Liver (tissue), 9 donors: ENCODE measurements around the gene PTPN18. TPM values are rescaled to one million over a fixed set of nuclear protein-coding genes. Genes with fewer than 3 reads are reported as not detected.

ENCODE experiments used
- DNase-seq: peaks from one replicate; pipeline ENCODE4 v3.0.0-alpha.2; 2017; ENCODE audit warnings: low spot score
- H3K27ac ChIP-seq, 2 donors: one replicate each; pipeline ENCODE4 v1.7.0; 2013; ENCODE audit warnings: inconsistent platforms in 2 of 2, low read length in 2 of 2, control low read depth in 1 of 2, low read depth in 1 of 2, mild to moderate bottlenecking in 1 of 2
- H3K27me3 ChIP-seq, 4 donors: one replicate each; pipeline versions ENCODE4 v1.6.1 to v1.7.0; 2013; ENCODE audit warnings: low read length in 3 of 4, inconsistent platforms in 1 of 4, mild to moderate bottlenecking in 1 of 4, moderate library complexity in 1 of 4; ENCODE audit not compliant: control insufficient read depth in 4 of 4, insufficient read depth in 4 of 4
- H3K36me3 ChIP-seq, 4 donors: one replicate each; pipeline versions ENCODE4 v1.6.1 to v1.7.0; 2013; ENCODE audit warnings: low read length in 3 of 4, mild to moderate bottlenecking in 3 of 4, low read depth in 1 of 4, moderate library complexity in 1 of 4; ENCODE audit not compliant: control insufficient read depth in 4 of 4, insufficient read depth in 3 of 4
- H3K4me1 ChIP-seq, 4 donors: one replicate each; pipeline versions ENCODE4 v1.6.1 to v1.7.0; 2013; ENCODE audit warnings: low read length in 3 of 4, mild to moderate bottlenecking in 3 of 4, moderate library complexity in 1 of 4; ENCODE audit not compliant: control insufficient read depth in 4 of 4, insufficient read depth in 4 of 4
- H3K4me3 ChIP-seq, 3 donors: one replicate each; pipeline versions ENCODE4 v1.6.1 to v1.7.0; 2013; ENCODE audit warnings: low read length in 3 of 3, control low read depth in 1 of 3, low read depth in 1 of 3, mild to moderate bottlenecking in 1 of 3
- H3K9ac ChIP-seq, 2 donors: one replicate each; pipeline ENCODE4 v1.7.0; 2013; ENCODE audit warnings: low read length in 2 of 2, mild to moderate bottlenecking in 2 of 2, moderate library complexity in 2 of 2, control low read depth in 1 of 2, low read depth in 1 of 2
- H3K9me3 ChIP-seq, 4 donors: one replicate each; pipeline versions ENCODE4 v1.6.1 to v1.7.0; 2013; ENCODE audit warnings: low read length in 3 of 4; ENCODE audit not compliant: control insufficient read depth in 4 of 4
- EGR1 ChIP-seq, 2 donors: IDR thresholded peaks; 2 replicates each; pipeline ENCODE4 v1.6.1; 2016 to 2018; ENCODE audit warnings: antibody characterized with exemption in 2 of 2, low read depth in 2 of 2
- FOXA1 ChIP-seq: IDR thresholded peaks from 2 replicates; pipeline ENCODE4 v1.6.1; 2016; ENCODE audit warnings: antibody characterized with exemption
- GABPA ChIP-seq, 2 donors: IDR thresholded peaks in 1 of 2; conservative IDR thresholded peaks in 1 of 2; 2 replicates each; pipeline ENCODE4 v1.6.1; 2016; ENCODE audit warnings: antibody characterized with exemption in 2 of 2, mild to moderate bottlenecking in 1 of 2, moderate library complexity in 1 of 2
- HNF4G ChIP-seq: IDR thresholded peaks from 2 replicates; pipeline ENCODE4 v1.6.1; 2016; ENCODE audit warnings: antibody characterized with exemption
- JUND ChIP-seq, 2 donors: IDR thresholded peaks; 2 replicates each; pipeline ENCODE4 v1.6.1; 2016; ENCODE audit warnings: antibody characterized with exemption in 2 of 2
- NR2F2 ChIP-seq: IDR thresholded peaks from 2 replicates; pipeline ENCODE4 v1.6.1; 2016; ENCODE audit warnings: antibody characterized with exemption
- RAD21 ChIP-seq, 2 donors: IDR thresholded peaks; 2 replicates each; pipeline ENCODE4 v1.6.1; 2016; ENCODE audit warnings: antibody characterized with exemption in 2 of 2, mild to moderate bottlenecking in 2 of 2
- SP1 ChIP-seq: IDR thresholded peaks from 2 replicates; pipeline ENCODE4 v1.6.1; 2018; ENCODE audit warnings: antibody characterized with exemption, mild to moderate bottlenecking
- TAF1 ChIP-seq: conservative IDR thresholded peaks from 2 replicates; pipeline ENCODE4 v1.6.1; 2016; ENCODE audit warnings: antibody characterized with exemption, mild to moderate bottlenecking
- WGBS: extraction: QIAGEN DNeasy Blood & Tissue Kit; methylation state at CpG from one replicate; pipeline ENCODE4 v1.1.7; 2013; 5-methylcytosine and 5-hydroxymethylcytosine counted together
- polyA plus RNA-seq, 2 donors: library from polyadenylated mRNA; stranded (reverse) in 1 of 2; unstranded in 1 of 2; fragments of 200-250 nt in 1 of 2; fragments of >200 nt in 1 of 2; fragmentation: Nextera tagmentation in 1 of 2; extraction: Ambion mirVana in 1 of 2; gene quantifications; one replicate each; pipeline versions ENCODE4 v1.2.1 to v1.2.3, GENCODE V29; 2013 to 2015
- total RNA-seq, 2 donors: library from RNA; depleted of rRNA; stranded (reverse); fragments of >200 nt; gene quantifications; one replicate each; pipeline ENCODE4 v1.2.3, GENCODE V29; 2014
- TF ChIP-seq, protein P1 (sequence below): IDR thresholded peaks from 2 replicates; pipeline ENCODE4 v1.6.1; 2016; ENCODE audit warnings: antibody characterized with exemption
- TF ChIP-seq, protein P2 (sequence below): IDR thresholded peaks from 2 replicates; pipeline ENCODE4 v1.6.1; 2016; ENCODE audit warnings: antibody characterized with exemption, mild to moderate bottlenecking
- TF ChIP-seq, protein P3 (sequence below): fragments of 150-350 bp; IDR thresholded peaks from 2 replicates; pipeline ENCODE4 v1.5.1; 2017; ENCODE audit warnings: improper control_type of control experiment, low read depth, low read length; ENCODE audit not compliant: missing input control
- TF ChIP-seq, protein P4 (sequence below): IDR thresholded peaks from 2 replicates; pipeline ENCODE4 v1.6.1; 2016; ENCODE audit warnings: antibody characterized with exemption
- TF ChIP-seq, protein P5 (sequence below): IDR thresholded peaks from 2 replicates; pipeline ENCODE4 v1.6.1; 2016; ENCODE audit warnings: antibody characterized with exemption
- donor health status: healthy.
- donor health status: healthy.
- donor health status: healthy.
- donor health status: healthy.
- donor health status: healthy.

Gene PTPN18
- total and polyA plus RNA-seq, 4 donors = 14.0 to 28.6 (median 16.7) TPM

DNA sequence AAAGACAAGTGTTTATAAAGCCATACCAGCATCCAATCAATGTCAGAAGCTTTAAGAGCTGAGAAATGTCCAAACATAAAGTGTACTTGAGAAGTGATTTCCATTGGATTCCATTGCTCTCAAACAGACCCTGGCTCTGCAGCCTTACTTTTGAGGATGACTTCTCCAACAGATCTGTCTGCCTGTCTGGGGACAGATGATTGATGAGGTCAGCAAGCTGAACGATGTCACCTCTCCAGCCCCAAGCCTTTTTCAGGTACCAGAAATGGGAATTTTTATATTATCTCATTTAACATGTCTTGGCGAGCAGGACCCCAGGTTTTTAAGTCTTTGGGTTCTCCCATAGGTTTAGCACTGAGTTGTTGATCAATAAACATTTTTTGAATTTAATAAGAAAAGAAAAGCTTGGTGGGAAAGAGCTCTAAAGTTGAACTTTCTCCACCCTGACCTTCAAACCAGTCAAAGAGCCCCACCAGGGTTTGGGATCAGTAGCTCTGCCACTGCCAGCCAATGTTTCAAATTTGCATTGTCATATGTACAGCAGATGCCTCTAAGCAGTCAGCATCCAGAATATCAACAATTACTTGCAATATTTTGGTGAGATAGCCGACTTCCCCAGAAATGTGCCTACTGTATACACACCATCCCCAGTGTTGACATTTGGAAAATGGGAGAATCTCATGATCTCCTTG is 22.5 kb downstream of the PTPN18 start:
- no peak for DNase-seq
- 95% methylated on average over 3 of the region's 3 CpGs for WGBS
- Histone ChIP-seq H3K27me3 (no peaks in the 10 kb centered on the region), H3K9ac (no peak overlapping the region), H3K9me3 (no peaks in the 10 kb centered on the region), H3K4me1 (peaks cover 0 to 6% (median 5%) of the 10 kb centered on the region in 4 donors), H3K27ac (no peak overlapping the region), H3K36me3 (no peaks in the 10 kb centered on the region), H3K4me3 (no peak overlapping the region)
- TF ChIP-seq, protein P1, sequence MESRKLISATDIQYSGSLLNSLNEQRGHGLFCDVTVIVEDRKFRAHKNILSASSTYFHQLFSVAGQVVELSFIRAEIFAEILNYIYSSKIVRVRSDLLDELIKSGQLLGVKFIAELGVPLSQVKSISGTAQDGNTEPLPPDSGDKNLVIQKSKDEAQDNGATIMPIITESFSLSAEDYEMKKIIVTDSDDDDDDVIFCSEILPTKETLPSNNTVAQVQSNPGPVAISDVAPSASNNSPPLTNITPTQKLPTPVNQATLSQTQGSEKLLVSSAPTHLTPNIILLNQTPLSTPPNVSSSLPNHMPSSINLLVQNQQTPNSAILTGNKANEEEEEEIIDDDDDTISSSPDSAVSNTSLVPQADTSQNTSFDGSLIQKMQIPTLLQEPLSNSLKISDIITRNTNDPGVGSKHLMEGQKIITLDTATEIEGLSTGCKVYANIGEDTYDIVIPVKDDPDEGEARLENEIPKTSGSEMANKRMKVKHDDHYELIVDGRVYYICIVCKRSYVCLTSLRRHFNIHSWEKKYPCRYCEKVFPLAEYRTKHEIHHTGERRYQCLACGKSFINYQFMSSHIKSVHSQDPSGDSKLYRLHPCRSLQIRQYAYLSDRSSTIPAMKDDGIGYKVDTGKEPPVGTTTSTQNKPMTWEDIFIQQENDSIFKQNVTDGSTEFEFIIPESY = no peak

DNA sequence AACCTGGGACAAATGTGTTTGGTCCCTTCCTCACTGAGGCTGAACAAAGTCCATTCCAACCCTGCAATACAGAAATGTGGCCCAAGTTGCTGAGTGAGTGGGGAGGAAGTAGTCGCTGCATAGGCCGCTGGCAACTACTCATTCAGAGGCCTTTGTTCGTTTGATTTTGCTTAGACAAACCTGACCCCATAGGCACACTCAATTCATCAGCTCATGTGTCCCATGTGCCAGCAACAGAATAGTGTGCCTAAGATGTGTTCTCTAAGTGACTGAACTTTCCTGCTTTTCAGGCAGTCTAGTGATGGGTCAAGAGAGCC is 23.0 kb downstream of the PTPN18 start:
- Histone ChIP-seq H3K27me3 (no peaks in the 10 kb centered on the region), H3K27ac (no peak overlapping the region), H3K9ac (no peak overlapping the region), H3K9me3 (no peaks in the 10 kb centered on the region), H3K4me3 (no peak overlapping the region), H3K4me1 (peaks cover 0 to 6% (median 5%) of the 10 kb centered on the region in 4 donors), H3K36me3 (no peaks in the 10 kb centered on the region)
- DNase-seq = no peak
- 92% methylated on average over 3 of the region's 3 CpGs for WGBS
- TF ChIP-seq NR2F2 = no peak
- TF ChIP-seq SP1 = no peak
- no peak for TF ChIP-seq TAF1
- TF ChIP-seq RAD21 (IDR thresholded peaks at IDR 0.05) = no peak
- TF ChIP-seq JUND (IDR thresholded peaks at IDR 0.05) = no peak
- TF ChIP-seq, protein P2, sequence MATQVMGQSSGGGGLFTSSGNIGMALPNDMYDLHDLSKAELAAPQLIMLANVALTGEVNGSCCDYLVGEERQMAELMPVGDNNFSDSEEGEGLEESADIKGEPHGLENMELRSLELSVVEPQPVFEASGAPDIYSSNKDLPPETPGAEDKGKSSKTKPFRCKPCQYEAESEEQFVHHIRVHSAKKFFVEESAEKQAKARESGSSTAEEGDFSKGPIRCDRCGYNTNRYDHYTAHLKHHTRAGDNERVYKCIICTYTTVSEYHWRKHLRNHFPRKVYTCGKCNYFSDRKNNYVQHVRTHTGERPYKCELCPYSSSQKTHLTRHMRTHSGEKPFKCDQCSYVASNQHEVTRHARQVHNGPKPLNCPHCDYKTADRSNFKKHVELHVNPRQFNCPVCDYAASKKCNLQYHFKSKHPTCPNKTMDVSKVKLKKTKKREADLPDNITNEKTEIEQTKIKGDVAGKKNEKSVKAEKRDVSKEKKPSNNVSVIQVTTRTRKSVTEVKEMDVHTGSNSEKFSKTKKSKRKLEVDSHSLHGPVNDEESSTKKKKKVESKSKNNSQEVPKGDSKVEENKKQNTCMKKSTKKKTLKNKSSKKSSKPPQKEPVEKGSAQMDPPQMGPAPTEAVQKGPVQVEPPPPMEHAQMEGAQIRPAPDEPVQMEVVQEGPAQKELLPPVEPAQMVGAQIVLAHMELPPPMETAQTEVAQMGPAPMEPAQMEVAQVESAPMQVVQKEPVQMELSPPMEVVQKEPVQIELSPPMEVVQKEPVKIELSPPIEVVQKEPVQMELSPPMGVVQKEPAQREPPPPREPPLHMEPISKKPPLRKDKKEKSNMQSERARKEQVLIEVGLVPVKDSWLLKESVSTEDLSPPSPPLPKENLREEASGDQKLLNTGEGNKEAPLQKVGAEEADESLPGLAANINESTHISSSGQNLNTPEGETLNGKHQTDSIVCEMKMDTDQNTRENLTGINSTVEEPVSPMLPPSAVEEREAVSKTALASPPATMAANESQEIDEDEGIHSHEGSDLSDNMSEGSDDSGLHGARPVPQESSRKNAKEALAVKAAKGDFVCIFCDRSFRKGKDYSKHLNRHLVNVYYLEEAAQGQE = no peak
- TF ChIP-seq, protein P3, sequence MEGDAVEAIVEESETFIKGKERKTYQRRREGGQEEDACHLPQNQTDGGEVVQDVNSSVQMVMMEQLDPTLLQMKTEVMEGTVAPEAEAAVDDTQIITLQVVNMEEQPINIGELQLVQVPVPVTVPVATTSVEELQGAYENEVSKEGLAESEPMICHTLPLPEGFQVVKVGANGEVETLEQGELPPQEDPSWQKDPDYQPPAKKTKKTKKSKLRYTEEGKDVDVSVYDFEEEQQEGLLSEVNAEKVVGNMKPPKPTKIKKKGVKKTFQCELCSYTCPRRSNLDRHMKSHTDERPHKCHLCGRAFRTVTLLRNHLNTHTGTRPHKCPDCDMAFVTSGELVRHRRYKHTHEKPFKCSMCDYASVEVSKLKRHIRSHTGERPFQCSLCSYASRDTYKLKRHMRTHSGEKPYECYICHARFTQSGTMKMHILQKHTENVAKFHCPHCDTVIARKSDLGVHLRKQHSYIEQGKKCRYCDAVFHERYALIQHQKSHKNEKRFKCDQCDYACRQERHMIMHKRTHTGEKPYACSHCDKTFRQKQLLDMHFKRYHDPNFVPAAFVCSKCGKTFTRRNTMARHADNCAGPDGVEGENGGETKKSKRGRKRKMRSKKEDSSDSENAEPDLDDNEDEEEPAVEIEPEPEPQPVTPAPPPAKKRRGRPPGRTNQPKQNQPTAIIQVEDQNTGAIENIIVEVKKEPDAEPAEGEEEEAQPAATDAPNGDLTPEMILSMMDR = no peak
- TF ChIP-seq, protein P4, sequence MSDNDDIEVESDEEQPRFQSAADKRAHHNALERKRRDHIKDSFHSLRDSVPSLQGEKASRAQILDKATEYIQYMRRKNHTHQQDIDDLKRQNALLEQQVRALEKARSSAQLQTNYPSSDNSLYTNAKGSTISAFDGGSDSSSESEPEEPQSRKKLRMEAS = no peak
- TF ChIP-seq GABPA (IDR thresholded peaks at IDR 0.05 in 1 of 2, conservative IDR thresholded peaks at IDR 0.05 in 1 of 2) = no peak
- no peak for TF ChIP-seq FOXA1
- no peak for TF ChIP-seq EGR1 (IDR thresholded peaks at IDR 0.05; ENCODE audit: low read depth in 2 of 2)
- TF ChIP-seq, protein P5, sequence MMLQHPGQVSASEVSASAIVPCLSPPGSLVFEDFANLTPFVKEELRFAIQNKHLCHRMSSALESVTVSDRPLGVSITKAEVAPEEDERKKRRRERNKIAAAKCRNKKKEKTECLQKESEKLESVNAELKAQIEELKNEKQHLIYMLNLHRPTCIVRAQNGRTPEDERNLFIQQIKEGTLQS = no peak
- TF ChIP-seq HNF4G = no peak
